WTC11 (cell line): ENCODE measurements around the gene NELL2. TPM values are rescaled to one million over a fixed set of nuclear protein-coding genes. Genes with fewer than 3 reads are reported as not detected.

Source experiments
- ATAC-seq: fragments of 200-7000 bp; cut with Tn5 transposase; 2 replicates; pipeline ENCODE4 v1.10.0; 2021; ENCODE audit warnings: mild to moderate bottlenecking, moderate library complexity
- CTCF ChIA-PET: fragments of 300-600 bp; sonication (Branson Sonifier 250); formaldehyde crosslinking; loops from one replicate; lab custom pipeline; 2021; ENCODE audit warnings: antibody characterized with exemption; lab: Charles Lee
- POLR2A ChIA-PET: fragments of 350-600 bp; sonication (Branson Sonifier 250); formaldehyde crosslinking; loops from one replicate; lab custom pipeline; 2021; ENCODE audit warnings: antibody characterized with exemption; lab: Charles Lee
- DNase-seq: peaks from one replicate; pipeline ENCODE4 v3.0.0; 2021; ENCODE audit warnings: low spot score
- H3K27ac Mint-ChIP-seq: 2 replicates; pipeline ENCODE4 v1.8.0; 2021; ENCODE audit warnings: mixed read lengths
- H3K27me3 Mint-ChIP-seq: 2 replicates; pipeline ENCODE4 v1.8.0; 2021; ENCODE audit warnings: low read depth, mild to moderate bottlenecking, moderate library complexity, mixed read lengths
- H3K36me3 Mint-ChIP-seq: 2 replicates; pipeline ENCODE4 v1.8.0; 2021; ENCODE audit warnings: mixed read lengths
- H3K4me1 Mint-ChIP-seq: 2 replicates; pipeline ENCODE4 v1.8.0; 2022; ENCODE audit warnings: mixed read lengths
- H3K4me3 Mint-ChIP-seq: 2 replicates; pipeline ENCODE4 v1.8.0; 2021; ENCODE audit warnings: mild to moderate bottlenecking, moderate library complexity, mixed read lengths
- H3K9me3 Mint-ChIP-seq: 2 replicates; pipeline ENCODE4 v1.8.0; 2021; ENCODE audit warnings: mixed read lengths
- ATF3 ChIP-seq: sonication (generic); formaldehyde crosslinking; conservative IDR thresholded peaks from 2 replicates; pipeline ENCODE4 v1.8.1; 2022; ENCODE audit warnings: mild to moderate bottlenecking, missing genetic modification reagents
- CTCF ChIP-seq: fragments of 200-600 bp; IDR thresholded peaks from 2 replicates; pipeline ENCODE4 v1.8.0; 2022; ENCODE audit warnings: antibody characterized with exemption
- ELF4 ChIP-seq: sonication (generic); formaldehyde crosslinking; IDR thresholded peaks from 2 replicates; pipeline ENCODE4 v1.8.1; 2022; ENCODE audit warnings: low read depth, mild to moderate bottlenecking, moderate library complexity, missing genetic modification reagents
- FOXP1 ChIP-seq: sonication (generic); formaldehyde crosslinking; IDR thresholded peaks from 2 replicates; pipeline ENCODE4 v1.8.0; 2022; ENCODE audit warnings: missing genetic modification reagents, mild to moderate bottlenecking, moderate library complexity, borderline replicate concordance
- GTF2I ChIP-seq: fragments of 250-450 bp; sonication (Bioruptor Pico); conservative IDR thresholded peaks from 2 replicates; pipeline ENCODE4 v1.4.0; 2021; ENCODE audit warnings: mild to moderate bottlenecking
- IRF2 ChIP-seq: sonication (generic); formaldehyde crosslinking; IDR thresholded peaks from 2 replicates; pipeline ENCODE4 v1.8.0; 2022; ENCODE audit warnings: low read depth, missing genetic modification reagents, borderline replicate concordance
- MXD4 ChIP-seq: fragments of 250-450 bp; sonication (Bioruptor Pico); IDR thresholded peaks from 2 replicates; pipeline ENCODE4 v1.8.0; 2021; ENCODE audit warnings: mild to moderate bottlenecking, moderate library complexity, borderline replicate concordance
- NR2C2 ChIP-seq: sonication (generic); formaldehyde crosslinking; IDR thresholded peaks from 2 replicates; pipeline ENCODE4 v1.8.0; 2022; ENCODE audit warnings: mild to moderate bottlenecking, missing genetic modification reagents
- OVOL2 ChIP-seq: fragments of 250-450 bp; sonication (Bioruptor Pico); IDR thresholded peaks from 2 replicates; pipeline ENCODE4 v1.9.0; 2021; ENCODE audit warnings: mild to moderate bottlenecking, borderline replicate concordance
- SP1 ChIP-seq: sonication (generic); formaldehyde crosslinking; conservative IDR thresholded peaks from 2 replicates; pipeline ENCODE4 v1.8.1; 2022; ENCODE audit warnings: missing genetic modification reagents
- STAT6 ChIP-seq: sonication (generic); formaldehyde crosslinking; conservative IDR thresholded peaks from 2 replicates; pipeline ENCODE4 v1.8.1; 2023; ENCODE audit warnings: mild to moderate bottlenecking, low read depth, missing genetic modification reagents, moderate library complexity
- ZNF219 ChIP-seq: sonication (generic); formaldehyde crosslinking; IDR thresholded peaks from 2 replicates; pipeline ENCODE4 v1.8.0; 2023; ENCODE audit warnings: missing genetic modification reagents, mild to moderate bottlenecking, borderline replicate concordance
- ZNF396 ChIP-seq: fragments of 250-450 bp; sonication (Bioruptor Pico); IDR thresholded peaks from 2 replicates; pipeline ENCODE4 v1.8.0; 2021; ENCODE audit warnings: mild to moderate bottlenecking, moderate library complexity, borderline replicate concordance
- ZNF416 ChIP-seq: fragments of 250-450 bp; sonication (Bioruptor Pico); IDR thresholded peaks from 2 replicates; pipeline ENCODE4 v1.9.0; 2021; ENCODE audit warnings: mild to moderate bottlenecking, inconsistent platforms
- ZNF423 ChIP-seq: fragments of 250-450 bp; sonication (Bioruptor Pico); IDR thresholded peaks from 2 replicates; pipeline ENCODE4 v2.1.2; 2022; ENCODE audit warnings: mild to moderate bottlenecking, moderate library complexity
- total RNA-seq: library from RNA; stranded (reverse); gene quantifications from 3 replicates; pipeline ENCODE4 v1.2.3, GENCODE V29; 2021
- TF ChIP-seq, protein P1 (sequence below): sonication (generic); formaldehyde crosslinking; IDR thresholded peaks from 2 replicates; pipeline ENCODE4 v1.8.0; 2022; ENCODE audit warnings: mild to moderate bottlenecking, missing genetic modification reagents
- TF ChIP-seq, protein P2 (sequence below): sonication (generic); formaldehyde crosslinking; IDR thresholded peaks from 2 replicates; pipeline ENCODE4 v1.8.1; 2023; ENCODE audit warnings: mild to moderate bottlenecking, moderate library complexity, missing genetic modification reagents
- TF ChIP-seq, protein P3 (sequence below): fragments of 250-450 bp; sonication (Bioruptor Pico); IDR thresholded peaks from 2 replicates; pipeline ENCODE4 v2.1.2; 2022; ENCODE audit warnings: mild to moderate bottlenecking, moderate library complexity

Gene NELL2
- total RNA-seq, 1 experiment from 2014 or later: 37.4 TPM

- TF ChIP-seq STAT6 (no peak), ZNF396 (CRISPR knock-in tag) (no peak)
- TF ChIP-seq, all 79 proteins: peak for 0
These were observed 80.1 kb downstream of the NELL2 start (continued) for GRCh38 chr12:44795970-44796369.

DNA sequence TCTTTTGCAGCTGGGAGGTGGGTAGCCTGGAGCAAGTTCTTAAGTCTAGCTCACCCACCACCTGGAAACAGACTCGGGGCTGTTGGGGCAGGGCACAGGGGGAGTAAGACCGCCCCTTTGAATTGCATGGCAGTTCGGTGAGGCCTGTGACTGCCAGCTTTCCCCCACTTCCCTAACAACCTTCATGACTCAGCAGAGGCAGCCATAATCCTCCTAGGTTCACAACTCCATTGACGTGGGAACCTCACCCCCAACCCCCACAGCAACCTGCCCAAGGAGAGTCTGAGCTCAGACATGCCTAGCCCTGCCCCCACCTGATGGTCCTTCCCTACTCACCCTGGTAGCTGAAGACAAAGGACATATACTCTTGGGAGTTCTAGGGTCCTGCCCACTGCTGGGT, 87.4 kb downstream of the NELL2 start:
- DNase-seq (no peak), ATAC-seq (no peak)
- Mint-ChIP-seq H3K4me3 (no peak overlapping the region), H3K4me1 (peaks cover 21% of the 10 kb centered on the region), H3K27me3 (no peaks in the 10 kb centered on the region), H3K27ac (no peak overlapping the region), H3K9me3 (peaks cover 33% of the 10 kb centered on the region), H3K36me3 (peaks cover 11% of the 10 kb centered on the region)
- no peak for TF ChIP-seq ATF3
- no peak for TF ChIP-seq FOXP1 (CRISPR knock-in tag)
- TF ChIP-seq ELF4 (CRISPR knock-in tag): no peak
- no peak for TF ChIP-seq MXD4 (CRISPR knock-in tag)
- TF ChIP-seq IRF2 (CRISPR knock-in tag): no peak
- TF ChIP-seq GTF2I: no peak
- no peak for TF ChIP-seq CTCF
- TF ChIP-seq SP1 (CRISPR knock-in tag): no peak
- no peak for TF ChIP-seq NR2C2
- TF ChIP-seq STAT6: no peak
- TF ChIP-seq, protein P1, sequence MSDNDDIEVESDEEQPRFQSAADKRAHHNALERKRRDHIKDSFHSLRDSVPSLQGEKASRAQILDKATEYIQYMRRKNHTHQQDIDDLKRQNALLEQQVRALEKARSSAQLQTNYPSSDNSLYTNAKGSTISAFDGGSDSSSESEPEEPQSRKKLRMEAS: no peak
- no peak for TF ChIP-seq ZNF423
- TF ChIP-seq ZNF219 (CRISPR knock-in tag): no peak
- TF ChIP-seq ZNF416 (CRISPR knock-in tag): no peak
- TF ChIP-seq, protein P2, sequence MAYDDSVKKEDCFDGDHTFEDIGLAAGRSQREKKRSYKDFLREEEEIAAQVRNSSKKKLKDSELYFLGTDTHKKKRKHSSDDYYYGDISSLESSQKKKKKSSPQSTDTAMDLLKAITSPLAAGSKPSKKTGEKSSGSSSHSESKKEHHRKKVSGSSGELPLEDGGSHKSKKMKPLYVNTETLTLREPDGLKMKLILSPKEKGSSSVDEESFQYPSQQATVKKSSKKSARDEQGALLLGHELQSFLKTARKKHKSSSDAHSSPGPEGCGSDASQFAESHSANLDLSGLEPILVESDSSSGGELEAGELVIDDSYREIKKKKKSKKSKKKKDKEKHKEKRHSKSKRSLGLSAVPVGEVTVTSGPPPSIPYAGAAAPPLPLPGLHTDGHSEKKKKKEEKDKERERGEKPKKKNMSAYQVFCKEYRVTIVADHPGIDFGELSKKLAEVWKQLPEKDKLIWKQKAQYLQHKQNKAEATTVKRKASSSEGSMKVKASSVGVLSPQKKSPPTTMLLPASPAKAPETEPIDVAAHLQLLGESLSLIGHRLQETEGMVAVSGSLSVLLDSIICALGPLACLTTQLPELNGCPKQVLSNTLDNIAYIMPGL (CRISPR knock-in tag): no peak
- no peak for TF ChIP-seq OVOL2
- TF ChIP-seq, protein P3, sequence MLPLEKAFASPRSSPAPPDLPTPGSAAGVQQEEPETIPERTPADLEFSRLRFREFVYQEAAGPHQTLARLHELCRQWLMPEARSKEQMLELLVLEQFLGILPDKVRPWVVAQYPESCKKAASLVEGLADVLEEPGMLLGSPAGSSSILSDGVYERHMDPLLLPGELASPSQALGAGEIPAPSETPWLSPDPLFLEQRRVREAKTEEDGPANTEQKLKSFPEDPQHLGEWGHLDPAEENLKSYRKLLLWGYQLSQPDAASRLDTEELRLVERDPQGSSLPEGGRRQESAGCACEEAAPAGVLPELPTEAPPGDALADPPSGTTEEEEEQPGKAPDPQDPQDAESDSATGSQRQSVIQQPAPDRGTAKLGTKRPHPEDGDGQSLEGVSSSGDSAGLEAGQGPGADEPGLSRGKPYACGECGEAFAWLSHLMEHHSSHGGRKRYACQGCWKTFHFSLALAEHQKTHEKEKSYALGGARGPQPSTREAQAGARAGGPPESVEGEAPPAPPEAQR (CRISPR knock-in tag): no peak
- POLR2A ChIA-PET: no interaction called here
- CTCF ChIA-PET: interaction anchor here (2.8 kb wide), 1 partner anchor 14 kb away, joined by 14 read pairs; no protein-coding TSS in a partner anchor
